HEK293 (cell line): ENCODE data around the gene ZNF337.

ENCODE experiments used
- PATZ1 ChIP-seq: fragments of 450-650 bp; formaldehyde crosslinking; IDR thresholded peaks from 2 replicates; pipeline ENCODE4 v1.5.1; 2016; ENCODE audit warnings: missing biosample characterization, missing genetic modification characterization
- SETDB1 ChIP-seq: IDR thresholded peaks from one replicate; pipeline ENCODE4 v1.6.1; 2017; ENCODE audit warnings: mild to moderate bottlenecking, low read length, moderate library complexity, mixed read lengths; ENCODE audit not compliant: insufficient read length
- ZNF37A ChIP-seq: fragments of 450-650 bp; IDR thresholded peaks from 2 replicates; pipeline ENCODE4 v1.5.1; 2018; ENCODE audit warnings: missing biosample characterization, missing genetic modification characterization
- ZNF398 ChIP-seq: fragments of 450-650 bp; formaldehyde crosslinking; IDR thresholded peaks from 2 replicates; pipeline ENCODE4 v1.5.1; 2017; ENCODE audit warnings: missing biosample characterization, missing genetic modification characterization
- TF ChIP-seq, protein P1 (sequence below): fragments of 450-650 bp; formaldehyde crosslinking; IDR thresholded peaks from 2 replicates; pipeline ENCODE4 v1.5.1; 2016; ENCODE audit warnings: missing biosample characterization, missing genetic modification characterization

- no peak for TF ChIP-seq ZNF398 (tag by site-specific recombination)
- TF ChIP-seq SETDB1: no peak
- TF ChIP-seq ZNF37A (tag by site-specific recombination): no peak
- TF ChIP-seq PATZ1 (tag by site-specific recombination): no peak
- TF ChIP-seq, protein P1, sequence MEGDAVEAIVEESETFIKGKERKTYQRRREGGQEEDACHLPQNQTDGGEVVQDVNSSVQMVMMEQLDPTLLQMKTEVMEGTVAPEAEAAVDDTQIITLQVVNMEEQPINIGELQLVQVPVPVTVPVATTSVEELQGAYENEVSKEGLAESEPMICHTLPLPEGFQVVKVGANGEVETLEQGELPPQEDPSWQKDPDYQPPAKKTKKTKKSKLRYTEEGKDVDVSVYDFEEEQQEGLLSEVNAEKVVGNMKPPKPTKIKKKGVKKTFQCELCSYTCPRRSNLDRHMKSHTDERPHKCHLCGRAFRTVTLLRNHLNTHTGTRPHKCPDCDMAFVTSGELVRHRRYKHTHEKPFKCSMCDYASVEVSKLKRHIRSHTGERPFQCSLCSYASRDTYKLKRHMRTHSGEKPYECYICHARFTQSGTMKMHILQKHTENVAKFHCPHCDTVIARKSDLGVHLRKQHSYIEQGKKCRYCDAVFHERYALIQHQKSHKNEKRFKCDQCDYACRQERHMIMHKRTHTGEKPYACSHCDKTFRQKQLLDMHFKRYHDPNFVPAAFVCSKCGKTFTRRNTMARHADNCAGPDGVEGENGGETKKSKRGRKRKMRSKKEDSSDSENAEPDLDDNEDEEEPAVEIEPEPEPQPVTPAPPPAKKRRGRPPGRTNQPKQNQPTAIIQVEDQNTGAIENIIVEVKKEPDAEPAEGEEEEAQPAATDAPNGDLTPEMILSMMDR (tag by site-specific recombination): no peak
These were observed 49.1 kb upstream of the ZNF337 start for GRCh38 chr20:25745738-25746137.
